Spleen (tissue), 13 donors: Measurements from ENCODE around the gene HRG. TPM values are rescaled to one million over a fixed set of nuclear protein-coding genes. Genes with fewer than 3 reads are reported as not detected.

ENCODE experiments used
- DNase-seq: peaks from one replicate; pipeline ENCODE4 v3.0.0-alpha.2; 2020
- H3K27ac ChIP-seq, 8 donors: fragments of 200-600 bp; sonication (generic) in 7 of 8; 1 replicate in 4 of 8; 2 replicates in 4 of 8; pipeline versions ENCODE4 v1.5.0 to v1.8.0; 2016 to 2021; ENCODE audit warnings: inconsistent platforms in 4 of 8, mild to moderate bottlenecking in 4 of 8, moderate library complexity in 1 of 8
- H3K27me3 ChIP-seq, 7 donors: fragments of 200-600 bp; sonication (generic) in 6 of 7; replicated peaks in 1 of 7; 1 replicate in 4 of 7; 2 replicates in 3 of 7; pipeline versions ENCODE4 v1.5.0 to v1.8.0; 2016 to 2021; ENCODE audit warnings: inconsistent platforms in 3 of 7, mild to moderate bottlenecking in 1 of 7
- H3K36me3 ChIP-seq, 6 donors: fragments of 200-600 bp; sonication (generic) in 5 of 6; 1 replicate in 4 of 6; 2 replicates in 2 of 6; pipeline versions ENCODE4 v1.5.0 to v1.8.0; 2016 to 2021; ENCODE audit warnings: inconsistent platforms in 2 of 6
- H3K4me1 ChIP-seq, 6 donors: fragments of 200-600 bp; sonication (generic) in 5 of 6; 1 replicate in 3 of 6; 2 replicates in 3 of 6; pipeline versions ENCODE4 v1.5.0 to v1.8.0; 2016 to 2021; ENCODE audit warnings: inconsistent platforms in 3 of 6
- H3K4me3 ChIP-seq, 8 donors: fragments of 200-600 bp; sonication (generic) in 7 of 8; 1 replicate in 4 of 8; 2 replicates in 4 of 8; pipeline versions ENCODE4 v1.5.0 to v1.8.0; 2016 to 2021; ENCODE audit warnings: inconsistent platforms in 4 of 8, mild to moderate bottlenecking in 4 of 8, moderate library complexity in 2 of 8
- H3K9me3 ChIP-seq, 8 donors: fragments of 200-600 bp; sonication (generic) in 7 of 8; 1 replicate in 4 of 8; 2 replicates in 4 of 8; pipeline versions ENCODE4 v1.5.0 to v1.8.0; 2016 to 2021; ENCODE audit warnings: inconsistent platforms in 4 of 8
- POLR2A ChIP-seq, 3 donors: fragments of 450-650 bp; IDR thresholded peaks; one replicate each; pipeline ENCODE4 v1.5.1; 2017; ENCODE audit warnings: antibody characterized with exemption in 3 of 3, mild to moderate bottlenecking in 1 of 3
- POLR2AphosphoS5 ChIP-seq, 3 donors: sonication (generic); formaldehyde crosslinking; IDR thresholded peaks; one replicate each; pipeline ENCODE4 v1.5.1; 2017; ENCODE audit warnings: antibody characterized with exemption in 3 of 3
- WGBS, 5 donors: extraction: QIAGEN DNeasy Blood & Tissue Kit in 3 of 5; methylation state at CpG; one replicate each; pipeline versions ENCODE4 v1.1.5 to v1.1.7; 2013 to 2018; 5-methylcytosine and 5-hydroxymethylcytosine counted together
- intact Hi-C: fragments of 100-400 bp; cut with DNase I; formaldehyde crosslinking; loops from one replicate; pipeline ENCODE4 v1.15.0; 2023; ENCODE audit warnings: low total_unique reads
- long read RNA-seq, 2 donors: transcript quantifications; one replicate each; lab custom pipeline, GENCODE V29; 2026
- polyA plus RNA-seq, 3 donors: library from polyadenylated mRNA; stranded (reverse); fragments of 200-250 nt; gene quantifications; one replicate each; pipeline ENCODE4 v1.2.1, GENCODE V29; 2013
- total RNA-seq, 7 donors: library from RNA; depleted of rRNA in 3 of 7; stranded (reverse); fragments of >200 nt in 3 of 7; fragmentation: NEBNext Ultra II Directional in 4 of 7; extraction: Animal tissue kit (Norgen Biotek cat#: 25700) in 4 of 7; gene quantifications; one replicate each; pipeline versions ENCODE4 v1.1.0 to v1.2.1, GENCODE V29; 2016 to 2021
- TF ChIP-seq, protein P1 (sequence below), 11 experiments: fragments of 200-600 bp in 7 of 11; fragments of 450-650 bp in 4 of 11; sonication (generic) in 4 of 11; IDR thresholded peaks in 8 of 11; conservative IDR thresholded peaks in 3 of 11; 1 replicate in 7 of 11; 2 replicates in 4 of 11; pipeline versions ENCODE4 v1.4.0 to v1.8.0; 2016 to 2021; ENCODE audit warnings: antibody characterized with exemption in 11 of 11, inconsistent platforms in 4 of 11, mild to moderate bottlenecking in 1 of 11
- donor health status: healthy with polysubstance abuse.
- donor health status: DM: no; HTN: no; CAD: no; lungs with moderate emphysema.
- donor health status: DM: no; HTN: no; CAD: no.
- donor health status: Bipolar disorder and iron deficiency.
- donor health status: healthy.
- donor health status: DM: no; HTN: no; CAD: no.
- donor health status: DM: yes; HTN: yes; CAD: no.

Gene HRG, protein sequence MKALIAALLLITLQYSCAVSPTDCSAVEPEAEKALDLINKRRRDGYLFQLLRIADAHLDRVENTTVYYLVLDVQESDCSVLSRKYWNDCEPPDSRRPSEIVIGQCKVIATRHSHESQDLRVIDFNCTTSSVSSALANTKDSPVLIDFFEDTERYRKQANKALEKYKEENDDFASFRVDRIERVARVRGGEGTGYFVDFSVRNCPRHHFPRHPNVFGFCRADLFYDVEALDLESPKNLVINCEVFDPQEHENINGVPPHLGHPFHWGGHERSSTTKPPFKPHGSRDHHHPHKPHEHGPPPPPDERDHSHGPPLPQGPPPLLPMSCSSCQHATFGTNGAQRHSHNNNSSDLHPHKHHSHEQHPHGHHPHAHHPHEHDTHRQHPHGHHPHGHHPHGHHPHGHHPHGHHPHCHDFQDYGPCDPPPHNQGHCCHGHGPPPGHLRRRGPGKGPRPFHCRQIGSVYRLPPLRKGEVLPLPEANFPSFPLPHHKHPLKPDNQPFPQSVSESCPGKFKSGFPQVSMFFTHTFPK
- total RNA-seq (not detected), polyA plus RNA-seq (not detected)
- long read RNA-seq, donor 1, result 0 reads
- long read RNA-seq, donor 2, result 0 reads

DNA sequence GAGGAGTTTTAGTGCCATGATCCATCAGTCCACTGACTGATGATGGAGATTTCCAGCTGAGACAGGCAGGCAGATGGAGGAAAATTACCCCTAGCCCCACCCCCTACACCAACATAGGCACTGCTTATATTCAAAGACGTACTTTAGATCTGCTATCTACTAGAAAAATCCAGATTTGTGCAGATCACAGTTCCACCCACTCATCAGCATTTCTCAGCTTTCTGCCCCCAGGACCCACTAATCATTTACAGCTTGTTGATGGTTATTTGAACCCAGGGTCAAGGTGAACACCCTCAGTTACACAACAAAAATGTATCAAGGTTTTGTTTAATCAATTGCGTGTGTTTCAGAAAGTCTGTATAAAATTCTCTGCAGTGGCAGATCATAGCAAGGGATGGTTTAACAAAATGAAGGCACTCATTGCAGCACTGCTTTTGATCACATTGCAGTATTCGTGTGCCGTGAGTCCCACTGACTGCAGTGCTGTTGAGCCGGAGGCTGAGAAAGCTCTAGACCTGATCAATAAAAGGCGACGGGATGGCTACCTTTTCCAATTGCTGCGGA, at the start of gene HRG:
HRG (plus strand) TSS at position 390 of the 564 bp plus-strand sequence; CDS start at position 408, 18 bp downstream.
- H3K27me3 ChIP-seq, result peaks cover 0 to 11% (median 0%) of the 10 kb centered on the region in 7 donors
- H3K36me3 ChIP-seq, result no peaks in the 10 kb centered on the region
- intact Hi-C loops, result no loop called here
- H3K4me1 ChIP-seq, result no peaks in the 10 kb centered on the region
- TF ChIP-seq POLR2A (IDR thresholded peaks at IDR 0.05) (no peak), POLR2AphosphoS5 (IDR thresholded peaks at IDR 0.05) (no peak)
- TF ChIP-seq, protein P1, sequence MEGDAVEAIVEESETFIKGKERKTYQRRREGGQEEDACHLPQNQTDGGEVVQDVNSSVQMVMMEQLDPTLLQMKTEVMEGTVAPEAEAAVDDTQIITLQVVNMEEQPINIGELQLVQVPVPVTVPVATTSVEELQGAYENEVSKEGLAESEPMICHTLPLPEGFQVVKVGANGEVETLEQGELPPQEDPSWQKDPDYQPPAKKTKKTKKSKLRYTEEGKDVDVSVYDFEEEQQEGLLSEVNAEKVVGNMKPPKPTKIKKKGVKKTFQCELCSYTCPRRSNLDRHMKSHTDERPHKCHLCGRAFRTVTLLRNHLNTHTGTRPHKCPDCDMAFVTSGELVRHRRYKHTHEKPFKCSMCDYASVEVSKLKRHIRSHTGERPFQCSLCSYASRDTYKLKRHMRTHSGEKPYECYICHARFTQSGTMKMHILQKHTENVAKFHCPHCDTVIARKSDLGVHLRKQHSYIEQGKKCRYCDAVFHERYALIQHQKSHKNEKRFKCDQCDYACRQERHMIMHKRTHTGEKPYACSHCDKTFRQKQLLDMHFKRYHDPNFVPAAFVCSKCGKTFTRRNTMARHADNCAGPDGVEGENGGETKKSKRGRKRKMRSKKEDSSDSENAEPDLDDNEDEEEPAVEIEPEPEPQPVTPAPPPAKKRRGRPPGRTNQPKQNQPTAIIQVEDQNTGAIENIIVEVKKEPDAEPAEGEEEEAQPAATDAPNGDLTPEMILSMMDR (IDR thresholded peaks at IDR 0.05 in 8 of 11, conservative IDR thresholded peaks at IDR 0.05 in 3 of 11), result no peak
- no peaks in the 10 kb centered on the region for H3K9me3 ChIP-seq
- WGBS, 5 donors, result 87 to 91% (median 89%) methylated on average over 8 of the region's 8 CpGs
- no peak for DNase-seq
- no peak within 1 kb of the TSS for H3K4me3 ChIP-seq
- no peak within 1 kb of the TSS for H3K27ac ChIP-seq

DNA sequence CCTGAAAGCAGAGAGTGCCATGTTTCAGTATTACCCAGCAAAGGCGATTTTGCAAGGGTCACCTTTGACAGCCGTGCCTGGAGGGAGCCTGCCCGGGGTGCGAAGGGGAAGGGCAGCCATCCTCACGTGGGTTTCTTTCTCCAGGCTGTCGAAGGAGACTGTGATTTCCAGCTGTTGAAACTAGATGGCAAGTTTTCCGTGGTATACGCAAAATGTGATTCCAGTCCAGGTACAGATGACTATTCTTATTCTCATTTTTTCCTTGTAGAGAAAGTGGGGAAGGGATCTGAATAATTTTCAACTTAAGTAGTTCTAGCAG, 49.6 kb upstream of the HRG start:
- Histone ChIP-seq H3K36me3 (no peaks in the 10 kb centered on the region), H3K4me3 (no peak overlapping the region), H3K27me3 (peaks cover 0 to 76% (median 16%) of the 10 kb centered on the region in 7 donors), H3K4me1 (peaks cover 0 to 25% (median 22%) of the 10 kb centered on the region in 6 donors), H3K9me3 (no peaks in the 10 kb centered on the region), H3K27ac (no peak overlapping the region)
- TF ChIP-seq, protein P1 (IDR thresholded peaks at IDR 0.05 in 8 of 11, conservative IDR thresholded peaks at IDR 0.05 in 3 of 11), result no peak
- TF ChIP-seq POLR2AphosphoS5 (IDR thresholded peaks at IDR 0.05) (no peak), POLR2A (IDR thresholded peaks at IDR 0.05) (no peak)
- WGBS, 5 donors, result 82 to 92% (median 83%) methylated on average over 8 of the region's 8 CpGs
- no peak for DNase-seq
- intact Hi-C loops, result loop anchor here (5.0 kb wide), 1 partner anchor 624 kb away; no protein-coding TSS in a partner anchor

DNA sequence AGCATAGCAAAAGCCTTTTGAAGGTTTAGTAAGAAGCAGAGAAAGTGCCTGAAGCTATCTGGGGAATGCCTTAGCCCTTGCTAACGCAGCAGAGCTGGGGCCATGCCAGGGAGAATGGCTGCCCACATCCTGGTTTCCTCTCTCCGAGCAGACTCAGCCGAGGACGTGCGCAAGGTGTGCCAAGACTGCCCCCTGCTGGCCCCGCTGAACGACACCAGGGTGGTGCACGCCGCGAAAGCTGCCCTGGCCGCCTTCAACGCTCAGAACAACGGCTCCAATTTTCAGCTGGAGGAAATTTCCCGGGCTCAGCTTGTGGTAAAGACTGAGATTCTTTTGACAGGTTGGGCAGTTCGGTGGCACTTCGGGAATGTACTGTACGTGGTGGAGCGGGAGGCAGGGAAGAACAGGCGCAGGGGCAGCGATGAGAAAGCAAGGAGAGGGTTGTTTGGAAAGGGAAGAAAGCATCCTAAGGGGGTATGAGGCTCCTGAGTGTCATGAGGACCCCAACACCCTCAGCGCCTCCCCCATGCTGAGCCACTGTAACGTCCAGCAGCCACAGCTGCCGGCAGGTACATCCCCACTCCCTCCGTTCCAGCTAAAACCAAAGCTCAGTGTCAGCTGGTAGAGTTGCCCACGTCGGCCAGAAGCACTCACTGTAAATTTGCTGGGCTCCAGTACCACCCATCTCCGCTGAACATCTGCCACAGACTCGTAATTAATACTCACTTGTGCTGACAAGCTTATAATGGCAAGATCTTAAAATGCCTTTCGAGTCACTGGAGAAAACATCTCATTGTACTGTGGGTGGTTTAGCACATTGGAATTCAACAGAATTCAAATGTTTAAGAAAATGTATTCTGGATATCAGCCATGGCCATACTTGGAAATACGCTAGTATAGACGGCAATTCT, 48.5 kb upstream of the HRG start:
- intact Hi-C loops, result loop anchor here (5.0 kb wide), 1 partner anchor 625 kb away; no protein-coding TSS in a partner anchor

More for the DNA sequence above, 48.5 kb upstream of the HRG start:
- 19 to 26% (median 21%) methylated on average over 27 to 31 of the region's 31 CpGs for WGBS, 5 donors
- Histone ChIP-seq H3K27ac (no peak overlapping the region), H3K4me3 (peak overlapping the region in 2 of 8 donors; percentile 1 to 51), H3K4me1 (peaks cover 0 to 25% (median 22%) of the 10 kb centered on the region in 6 donors), H3K27me3 (peaks cover 0 to 73% (median 16%) of the 10 kb centered on the region in 7 donors), H3K9me3 (no peaks in the 10 kb centered on the region), H3K36me3 (no peaks in the 10 kb centered on the region)
- TF ChIP-seq, protein P1 (IDR thresholded peaks at IDR 0.05 in 8 of 11, conservative IDR thresholded peaks at IDR 0.05 in 3 of 11), result peak; percentile 74 to 94 (median 91)
- TF ChIP-seq POLR2AphosphoS5 (IDR thresholded peaks at IDR 0.05) (peak; percentile 48 to 73 (median 66)), POLR2A (IDR thresholded peaks at IDR 0.05) (no peak)
- DNase-seq, result peak; percentile 96
